ENCODE data around the gene DSE. TPM values are rescaled to one million over a fixed set of nuclear protein-coding genes. Genes with fewer than 3 reads are reported as not detected.

Gene DSE
- total RNA-seq, 1 experiment from 2014 or later = 86.5 TPM

DNA sequence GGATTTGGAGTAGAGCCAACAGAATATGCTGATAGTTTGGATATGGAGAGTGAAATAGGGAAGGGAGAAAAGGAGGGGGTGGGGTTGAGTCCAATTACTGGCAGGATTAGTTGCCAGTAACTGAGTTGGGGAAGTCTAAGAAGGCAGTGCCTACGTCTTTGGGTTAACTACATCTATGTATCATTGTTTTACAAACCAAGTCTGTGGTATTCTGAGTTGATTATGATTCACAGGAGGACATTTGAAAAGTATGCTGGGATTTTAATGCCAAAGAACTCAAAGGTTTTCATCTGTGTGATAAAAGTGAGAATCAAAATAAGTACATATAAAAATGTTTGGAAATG is 14.7 kb downstream of the DSE start:
- BruUV-seq (replicated peaks) = no TSS peak
- TF ChIP-seq, protein P1, sequence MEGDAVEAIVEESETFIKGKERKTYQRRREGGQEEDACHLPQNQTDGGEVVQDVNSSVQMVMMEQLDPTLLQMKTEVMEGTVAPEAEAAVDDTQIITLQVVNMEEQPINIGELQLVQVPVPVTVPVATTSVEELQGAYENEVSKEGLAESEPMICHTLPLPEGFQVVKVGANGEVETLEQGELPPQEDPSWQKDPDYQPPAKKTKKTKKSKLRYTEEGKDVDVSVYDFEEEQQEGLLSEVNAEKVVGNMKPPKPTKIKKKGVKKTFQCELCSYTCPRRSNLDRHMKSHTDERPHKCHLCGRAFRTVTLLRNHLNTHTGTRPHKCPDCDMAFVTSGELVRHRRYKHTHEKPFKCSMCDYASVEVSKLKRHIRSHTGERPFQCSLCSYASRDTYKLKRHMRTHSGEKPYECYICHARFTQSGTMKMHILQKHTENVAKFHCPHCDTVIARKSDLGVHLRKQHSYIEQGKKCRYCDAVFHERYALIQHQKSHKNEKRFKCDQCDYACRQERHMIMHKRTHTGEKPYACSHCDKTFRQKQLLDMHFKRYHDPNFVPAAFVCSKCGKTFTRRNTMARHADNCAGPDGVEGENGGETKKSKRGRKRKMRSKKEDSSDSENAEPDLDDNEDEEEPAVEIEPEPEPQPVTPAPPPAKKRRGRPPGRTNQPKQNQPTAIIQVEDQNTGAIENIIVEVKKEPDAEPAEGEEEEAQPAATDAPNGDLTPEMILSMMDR (IDR thresholded peaks at IDR 0.05; ENCODE audit: unreplicated experiment) = no peak
- peak overlapping the region; percentile 14 for H3K4me3 Mint-ChIP-seq (ENCODE audit: unreplicated experiment)
- no peaks in the 10 kb centered on the region for H3K9me3 Mint-ChIP-seq (ENCODE audit: unreplicated experiment)
- ChIA-PET CTCF (interaction anchor here (1.4 to 1.5 kb wide), 2 partner anchors 12 to 97 kb away, joined by 7 read pairs; no protein-coding TSS in a partner anchor), POLR2A (interaction anchor here (1.7 to 5.4 kb wide), 6 partner anchors 9 to 106 kb away, joined by 4 to 117 read pairs (median 38); partner anchors contain the start of genes DSE and TSPYL1)
- DNase-seq (ENCODE audit: unreplicated experiment) = peak; percentile 74
- intact Hi-C loops (cut with micrococcal nuclease) = no loop called here
- no peaks in the 10 kb centered on the region for H3K36me3 Mint-ChIP-seq (ENCODE audit: insufficient read depth, unreplicated experiment)
- H3K27ac Mint-ChIP-seq (ENCODE audit: low read depth, unreplicated experiment) = peak overlapping the region; percentile 89
- peaks cover 67% of the 10 kb centered on the region for H3K4me1 Mint-ChIP-seq (ENCODE audit: insufficient read depth, unreplicated experiment)
- no peaks in the 10 kb centered on the region for H3K27me3 Mint-ChIP-seq (ENCODE audit: insufficient read depth, unreplicated experiment)

DNA sequence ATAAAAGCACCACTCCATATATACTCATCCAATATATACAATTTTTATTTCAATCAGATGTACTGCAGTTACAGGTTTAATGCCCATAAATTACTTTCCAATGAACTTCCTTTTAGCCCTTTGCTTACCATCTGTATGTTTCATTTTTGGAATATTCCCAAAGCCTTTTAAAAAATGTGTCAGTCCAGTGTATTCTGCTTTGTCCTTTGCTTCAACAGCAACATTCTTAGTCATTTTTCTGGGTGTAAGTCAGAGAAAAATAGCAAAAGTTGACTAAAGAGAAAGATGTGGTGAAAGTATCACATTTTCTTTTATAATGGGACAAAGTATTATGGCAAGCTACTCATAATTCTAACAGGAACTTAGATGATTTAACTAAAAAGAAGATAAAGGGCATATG is 15.2 kb downstream of the DSE start:
- ChIA-PET CTCF (interaction anchor here (1.0 to 1.5 kb wide), 5 partner anchors 13 to 175 kb away, joined by 3 to 7 read pairs (median 4); no protein-coding TSS in a partner anchor), POLR2A (interaction anchor here (0.8 to 5.4 kb wide), 11 partner anchors 9 to 1039 kb away, joined by 3 to 117 read pairs (median 8); partner anchors contain the start of genes DSE, RWDD1, TSPYL1 and ZUP1)
- Mint-ChIP-seq H3K4me3 (ENCODE audit: unreplicated experiment) (no peak overlapping the region), H3K36me3 (ENCODE audit: insufficient read depth, unreplicated experiment) (no peaks in the 10 kb centered on the region), H3K9me3 (ENCODE audit: unreplicated experiment) (no peaks in the 10 kb centered on the region), H3K27me3 (ENCODE audit: insufficient read depth, unreplicated experiment) (no peaks in the 10 kb centered on the region), H3K27ac (ENCODE audit: low read depth, unreplicated experiment) (peak overlapping the region; percentile 89), H3K4me1 (ENCODE audit: insufficient read depth, unreplicated experiment) (peaks cover 63% of the 10 kb centered on the region)
- intact Hi-C loops (cut with micrococcal nuclease) = no loop called here
- BruUV-seq (replicated peaks) = no TSS peak
- TF ChIP-seq, protein P1 (IDR thresholded peaks at IDR 0.05; ENCODE audit: unreplicated experiment) = no peak
- DNase-seq (ENCODE audit: unreplicated experiment) = no peak

DNA sequence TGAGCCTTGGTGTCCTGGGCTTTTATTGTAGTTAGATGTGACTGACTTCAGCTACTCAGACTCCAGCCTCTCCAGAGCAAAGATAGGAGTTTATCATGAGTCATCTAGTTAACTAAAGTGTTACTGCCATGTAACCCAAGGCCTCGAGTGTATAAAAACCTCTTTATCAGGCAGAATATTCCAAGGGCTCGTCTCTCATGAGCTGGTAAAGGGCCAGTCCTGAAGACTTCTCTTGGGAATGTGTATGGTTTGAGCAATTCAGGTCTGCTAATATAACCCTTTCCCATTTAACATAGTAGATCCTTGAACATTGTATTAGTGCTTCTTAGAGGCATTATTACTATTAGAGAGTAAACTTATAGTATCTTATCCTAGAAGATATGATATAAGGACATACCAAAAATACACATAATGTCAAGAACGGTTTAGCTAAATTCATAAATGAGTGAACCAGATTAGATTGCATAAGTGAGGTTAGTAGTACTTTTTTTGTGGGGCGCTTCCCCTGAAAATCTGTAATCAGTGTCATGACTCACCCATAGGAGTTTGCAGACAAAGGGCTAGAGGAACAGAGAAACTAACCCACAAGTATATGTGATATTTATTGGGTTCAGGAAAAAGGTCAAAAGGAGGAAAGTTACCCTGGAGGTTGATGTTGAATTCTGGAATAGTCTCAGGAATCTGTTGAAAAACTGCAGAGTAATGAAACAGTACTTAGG is 16.0 kb downstream of the DSE start:
- H3K27me3 Mint-ChIP-seq (ENCODE audit: insufficient read depth, unreplicated experiment) = no peaks in the 10 kb centered on the region
- TF ChIP-seq, protein P1 (IDR thresholded peaks at IDR 0.05; ENCODE audit: unreplicated experiment) = no peak
- TSS peak; percentile 95 for BruUV-seq (replicated peaks)
- H3K36me3 Mint-ChIP-seq (ENCODE audit: insufficient read depth, unreplicated experiment) = no peaks in the 10 kb centered on the region
- H3K4me1 Mint-ChIP-seq (ENCODE audit: insufficient read depth, unreplicated experiment) = peaks cover 58% of the 10 kb centered on the region
- POLR2A ChIA-PET = interaction anchor here (0.6 to 5.4 kb wide), 14 partner anchors 10 to 1038 kb away, joined by 3 to 117 read pairs (median 4); partner anchors contain the start of genes DSE, RWDD1, TSPYL1 and ZUP1
- intact Hi-C loops (cut with micrococcal nuclease) = loop anchor here (1.0 kb wide), 1 partner anchor 14 kb away; no protein-coding TSS in a partner anchor
- CTCF ChIA-PET = interaction anchor here (1.0 to 1.5 kb wide), 5 partner anchors 13 to 174 kb away, joined by 3 to 7 read pairs (median 4); no protein-coding TSS in a partner anchor
- H3K9me3 Mint-ChIP-seq (ENCODE audit: unreplicated experiment) = no peaks in the 10 kb centered on the region
- peak overlapping the region; percentile 50 for H3K4me3 Mint-ChIP-seq (ENCODE audit: unreplicated experiment)
- H3K27ac Mint-ChIP-seq (ENCODE audit: low read depth, unreplicated experiment) = peak overlapping the region; percentile 89
- DNase-seq (ENCODE audit: unreplicated experiment) = peak; percentile 82

DNA sequence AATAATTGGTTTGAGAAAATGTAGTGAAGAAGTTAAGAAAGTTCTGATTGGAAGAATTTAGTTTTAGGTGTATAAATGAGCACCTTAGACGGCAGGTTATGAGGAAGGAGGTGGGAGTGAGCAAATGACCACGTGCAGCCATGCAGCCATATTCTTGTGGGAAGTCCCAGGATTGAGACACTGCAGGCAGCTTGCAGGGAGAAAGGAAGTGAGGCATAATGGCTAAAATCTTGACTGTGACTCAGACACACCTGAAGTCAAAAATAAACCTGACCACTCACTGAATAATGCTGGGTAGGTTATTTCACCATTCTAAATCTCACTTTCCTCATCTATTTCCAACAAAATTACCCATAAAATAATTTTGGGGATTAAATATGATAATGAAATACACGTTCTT is 16.6 kb downstream of the DSE start:
- Mint-ChIP-seq H3K27ac (ENCODE audit: low read depth, unreplicated experiment) (peak overlapping the region; percentile 89), H3K9me3 (ENCODE audit: unreplicated experiment) (no peaks in the 10 kb centered on the region), H3K4me1 (ENCODE audit: insufficient read depth, unreplicated experiment) (peaks cover 56% of the 10 kb centered on the region), H3K27me3 (ENCODE audit: insufficient read depth, unreplicated experiment) (no peaks in the 10 kb centered on the region), H3K4me3 (ENCODE audit: unreplicated experiment) (peak overlapping the region; percentile 50), H3K36me3 (ENCODE audit: insufficient read depth, unreplicated experiment) (no peaks in the 10 kb centered on the region)
- POLR2A ChIA-PET = interaction anchor here (0.6 to 5.4 kb wide), 10 partner anchors 10 to 377 kb away, joined by 3 to 117 read pairs (median 18); partner anchors contain the start of genes DSE and TSPYL1
- CTCF ChIA-PET = no interaction called here
- DNase-seq (ENCODE audit: unreplicated experiment) = peak; percentile 96
- intact Hi-C loops (cut with micrococcal nuclease) = loop anchor here (1.0 kb wide), 1 partner anchor 15 kb away; no protein-coding TSS in a partner anchor
- no TSS peak for BruUV-seq (replicated peaks)
- TF ChIP-seq, protein P1 (IDR thresholded peaks at IDR 0.05; ENCODE audit: unreplicated experiment) = no peak

Data from MCF 10A (cell line).